GM18907 (cell line): ENCODE data around the gene PROK1.

ENCODE experiments used
- ATAC-seq: cut with Tn5 transposase; IDR thresholded peaks from one replicate; pipeline ENCODE4 v1.9.1; 2021; ENCODE audit warnings: mild to moderate bottlenecking, moderate library complexity; ENCODE audit not compliant: unreplicated experiment

The PROK1 gene

GRCh38 chr1:110464340-110464739, 13.4 kb downstream of the PROK1 start:
- ATAC-seq, result no peak

- no peak for ATAC-seq
Observed at GRCh38 chr1:110465038-110465813, 14.3 kb downstream of the PROK1 start.

GRCh38 chr1:110465814-110466380, 14.9 kb downstream of the PROK1 start:
- no peak for ATAC-seq

- no peak for ATAC-seq
Observed at GRCh38 chr1:110466646-110467280, 15.8 kb downstream of the PROK1 start.

GRCh38 chr1:110471131-110471530, 20.2 kb downstream of the PROK1 start:
- no peak for ATAC-seq

- no peak for ATAC-seq
Observed at GRCh38 chr1:110472546-110472945, 21.6 kb downstream of the PROK1 start.

- ATAC-seq, result no peak
Observed at GRCh38 chr1:110474444-110474843, 23.5 kb downstream of the PROK1 start.

- no peak for ATAC-seq
Observed at GRCh38 chr1:110475362-110476027, 24.5 kb downstream of the PROK1 start.

- no peak for ATAC-seq
Observed at GRCh38 chr1:110476028-110476765, 25.2 kb downstream of the PROK1 start.

GRCh38 chr1:110477041-110477440, 26.1 kb downstream of the PROK1 start:
- ATAC-seq, result no peak

- ATAC-seq, result no peak
Observed at GRCh38 chr1:110477445-110477957, 26.6 kb downstream of the PROK1 start.

- no peak for ATAC-seq
Observed at GRCh38 chr1:110477967-110478640, 27.2 kb downstream of the PROK1 start.

GRCh38 chr1:110478886-110479285, 27.9 kb downstream of the PROK1 start:
- ATAC-seq, result no peak

- no peak for ATAC-seq
Observed at GRCh38 chr1:110480356-110481096, 29.6 kb downstream of the PROK1 start.

GRCh38 chr1:110481968-110482623, 31.1 kb downstream of the PROK1 start:
- no peak for ATAC-seq

GRCh38 chr1:110482662-110483307, 31.8 kb downstream of the PROK1 start:
- ATAC-seq, result no peak

- no peak for ATAC-seq
Observed at GRCh38 chr1:110483308-110483685, 32.3 kb downstream of the PROK1 start.

- ATAC-seq, result no peak
Observed at GRCh38 chr1:110484801-110485200, 33.9 kb downstream of the PROK1 start.
